ENCODE measurements around the gene DOK5.

Gene DOK5

GRCh38 chr20:54545676-54546358 lies 70.4 kb downstream of the DOK5 start:
- in situ Hi-C loops (cut with HindIII; ENCODE audit: low pct_ligation_motif_present, low pct_unique_long_range_greater_than_20kb, low sequenced_read_pairs), result no loop called here
- no peak for DNase-seq

- in situ Hi-C loops (cut with HindIII; ENCODE audit: low pct_ligation_motif_present, low pct_unique_long_range_greater_than_20kb, low sequenced_read_pairs), result no loop called here
Observed at GRCh38 chr20:54548849-54549248, 73.5 kb downstream of the DOK5 start.

GRCh38 chr20:54549658-54550326 lies 74.4 kb downstream of the DOK5 start:
- DNase-seq, result no peak

More at GRCh38 chr20:54548849-54549248, 73.5 kb downstream of the DOK5 start:
- DNase-seq, result no peak

GRCh38 chr20:54550776-54551396 lies 75.5 kb downstream of the DOK5 start:
- DNase-seq, result no peak
- in situ Hi-C loops (cut with HindIII; ENCODE audit: low pct_ligation_motif_present, low pct_unique_long_range_greater_than_20kb, low sequenced_read_pairs), result no loop called here

More at GRCh38 chr20:54549658-54550326, 74.4 kb downstream of the DOK5 start:
- in situ Hi-C loops (cut with HindIII; ENCODE audit: low pct_ligation_motif_present, low pct_unique_long_range_greater_than_20kb, low sequenced_read_pairs), result no loop called here

GRCh38 chr20:54554006-54554405 lies 78.6 kb downstream of the DOK5 start:
- in situ Hi-C loops (cut with HindIII; ENCODE audit: low pct_ligation_motif_present, low pct_unique_long_range_greater_than_20kb, low sequenced_read_pairs), result no loop called here
- no peak for DNase-seq

- in situ Hi-C loops (cut with HindIII; ENCODE audit: low pct_ligation_motif_present, low pct_unique_long_range_greater_than_20kb, low sequenced_read_pairs), result no loop called here
- DNase-seq, result no peak
Observed at GRCh38 chr20:54555150-54555549, 79.8 kb downstream of the DOK5 start.

- DNase-seq, result no peak
- in situ Hi-C loops (cut with HindIII; ENCODE audit: low pct_ligation_motif_present, low pct_unique_long_range_greater_than_20kb, low sequenced_read_pairs), result no loop called here
Observed at GRCh38 chr20:54556406-54556805, 81.0 kb downstream of the DOK5 start.

- DNase-seq, result no peak
- in situ Hi-C loops (cut with HindIII; ENCODE audit: low pct_ligation_motif_present, low pct_unique_long_range_greater_than_20kb, low sequenced_read_pairs), result no loop called here
Observed at GRCh38 chr20:54557806-54558590, 82.6 kb downstream of the DOK5 start.

GRCh38 chr20:54559890-54560289 lies 84.5 kb downstream of the DOK5 start:
- no peak for DNase-seq
- in situ Hi-C loops (cut with HindIII; ENCODE audit: low pct_ligation_motif_present, low pct_unique_long_range_greater_than_20kb, low sequenced_read_pairs), result no loop called here

GRCh38 chr20:54560357-54560756 lies 85.0 kb downstream of the DOK5 start:
- no peak for DNase-seq
- in situ Hi-C loops (cut with HindIII; ENCODE audit: low pct_ligation_motif_present, low pct_unique_long_range_greater_than_20kb, low sequenced_read_pairs), result no loop called here

GRCh38 chr20:54565255-54565654 lies 89.9 kb downstream of the DOK5 start:
- in situ Hi-C loops (cut with HindIII; ENCODE audit: low pct_ligation_motif_present, low pct_unique_long_range_greater_than_20kb, low sequenced_read_pairs), result no loop called here
- no peak for DNase-seq

- DNase-seq, result no peak
- in situ Hi-C loops (cut with HindIII; ENCODE audit: low pct_ligation_motif_present, low pct_unique_long_range_greater_than_20kb, low sequenced_read_pairs), result no loop called here
Observed at GRCh38 chr20:54566031-54566688, 90.8 kb downstream of the DOK5 start.

- DNase-seq, result no peak
- in situ Hi-C loops (cut with HindIII; ENCODE audit: low pct_ligation_motif_present, low pct_unique_long_range_greater_than_20kb, low sequenced_read_pairs), result no loop called here
Observed at GRCh38 chr20:54570561-54570960, 95.2 kb downstream of the DOK5 start.

GRCh38 chr20:54572665-54573435 lies 97.5 kb downstream of the DOK5 start:
- in situ Hi-C loops (cut with HindIII; ENCODE audit: low pct_ligation_motif_present, low pct_unique_long_range_greater_than_20kb, low sequenced_read_pairs), result no loop called here
- DNase-seq, result no peak

GRCh38 chr20:54573838-54574237 lies 98.4 kb downstream of the DOK5 start:
- in situ Hi-C loops (cut with HindIII; ENCODE audit: low pct_ligation_motif_present, low pct_unique_long_range_greater_than_20kb, low sequenced_read_pairs), result no loop called here

GRCh38 chr20:54576518-54576917 lies 101.1 kb downstream of the DOK5 start:
- DNase-seq, result no peak
- in situ Hi-C loops (cut with HindIII; ENCODE audit: low pct_ligation_motif_present, low pct_unique_long_range_greater_than_20kb, low sequenced_read_pairs), result no loop called here

More at GRCh38 chr20:54573838-54574237, 98.4 kb downstream of the DOK5 start:
- no peak for DNase-seq

GRCh38 chr20:54577637-54578036 lies 102.2 kb downstream of the DOK5 start:
- in situ Hi-C loops (cut with HindIII; ENCODE audit: low pct_ligation_motif_present, low pct_unique_long_range_greater_than_20kb, low sequenced_read_pairs), result no loop called here
- no peak for DNase-seq

GRCh38 chr20:54585217-54585616 lies 109.8 kb downstream of the DOK5 start:
- in situ Hi-C loops (cut with HindIII; ENCODE audit: low pct_ligation_motif_present, low pct_unique_long_range_greater_than_20kb, low sequenced_read_pairs), result no loop called here
- no peak for DNase-seq
